HG02763 (cell line): ENCODE measurements around the gene STOML2.

Experiments
- ATAC-seq: cut with Tn5 transposase; IDR thresholded peaks from one replicate; pipeline ENCODE4 v1.9.1; 2021; ENCODE audit warnings: mild to moderate bottlenecking, moderate library complexity; ENCODE audit not compliant: unreplicated experiment

The STOML2 gene

GRCh38 chr9:35107297-35108290 is 4.7 kb upstream of the STOML2 start:
- no peak for ATAC-seq

- ATAC-seq, result no peak
Observed at GRCh38 chr9:35106343-35106730, 3.4 kb upstream of the STOML2 start.

GRCh38 chr9:35105571-35106342 is 2.8 kb upstream of the STOML2 start:
- no peak for ATAC-seq

- ATAC-seq, result no peak
Observed at GRCh38 chr9:35105126-35105525, 2.2 kb upstream of the STOML2 start.

GRCh38 chr9:35104586-35104985 is 1.7 kb upstream of the STOML2 start:
- ATAC-seq, result no peak

- no peak for ATAC-seq
Observed at GRCh38 chr9:35103660-35104191, 795 bp upstream of the STOML2 start.

GRCh38 chr9:35102465-35102768 is 514 bp downstream of the STOML2 start:
- no peak for ATAC-seq

- ATAC-seq, result no peak
Observed at GRCh38 chr9:35097573-35097972, 5.4 kb downstream of the STOML2 start.

GRCh38 chr9:35096035-35096849 is 6.7 kb downstream of the STOML2 start, which contains the start of gene PIGO:
TSS of gene PIGO (minus strand) at chr9:35096591. CDS start at chr9:35095565, 1,026 bp downstream.
- ATAC-seq, result peak; percentile 83

- ATAC-seq, result no peak
Observed at GRCh38 chr9:35091536-35091935, 11.4 kb downstream of the STOML2 start.

GRCh38 chr9:35089434-35089833 is 13.5 kb downstream of the STOML2 start:
- no peak for ATAC-seq

GRCh38 chr9:35085078-35085477 is 17.9 kb downstream of the STOML2 start:
- ATAC-seq, result no peak

GRCh38 chr9:35079426-35080341 is 23.2 kb downstream of the STOML2 start, which contains the start of gene FANCG:
TSS of gene FANCG (minus strand) at chr9:35079942. CDS start at chr9:35079524, 418 bp downstream.
- ATAC-seq, result peak; percentile 85

GRCh38 chr9:35079041-35079425 is 23.9 kb downstream of the STOML2 start:
- no peak for ATAC-seq

GRCh38 chr9:35078066-35078465 is 24.9 kb downstream of the STOML2 start:
- no peak for ATAC-seq

GRCh38 chr9:35076848-35077247 is 26.1 kb downstream of the STOML2 start:
- ATAC-seq, result no peak

GRCh38 chr9:35075358-35075757 is 27.6 kb downstream of the STOML2 start:
- no peak for ATAC-seq

GRCh38 chr9:35074791-35075190 is 28.1 kb downstream of the STOML2 start:
- ATAC-seq, result no peak

GRCh38 chr9:35074141-35074540 is 28.8 kb downstream of the STOML2 start:
- no peak for ATAC-seq

GRCh38 chr9:35073279-35073612 is 29.7 kb downstream of the STOML2 start:
- no peak for ATAC-seq
